HG03066 (cell line): ENCODE data around the gene NANOS2.
"Not testable (repeated sequence)": the region's sequence is repeated elsewhere in the genome, so short reads cannot be mapped to it uniquely, and the experiment has no call there.

Experiments used
- ATAC-seq: cut with Tn5 transposase; IDR thresholded peaks from one replicate; pipeline ENCODE4 v1.9.1; 2021; ENCODE audit warnings: low read depth; ENCODE audit not compliant: unreplicated experiment

NANOS2 gene

GRCh38 chr19:45878043-45878794 lies 36.4 kb downstream of the NANOS2 start:
- no peak for ATAC-seq

GRCh38 chr19:45876411-45877197 lies 38.0 kb downstream of the NANOS2 start:
- no peak for ATAC-seq

- no peak for ATAC-seq
Observed at GRCh38 chr19:45876161-45876410, 38.5 kb downstream of the NANOS2 start.

- ATAC-seq: no peak
Observed at GRCh38 chr19:45874620-45874966, 40.0 kb downstream of the NANOS2 start.

- ATAC-seq: no peak
Observed at GRCh38 chr19:45873219-45873772, 41.3 kb downstream of the NANOS2 start.

- no peak for ATAC-seq
Observed at GRCh38 chr19:45872095-45872919, 42.3 kb downstream of the NANOS2 start.

- ATAC-seq: no peak
Observed at GRCh38 chr19:45870798-45871197, 43.8 kb downstream of the NANOS2 start.

- not testable (repeated sequence) for ATAC-seq
Observed at GRCh38 chr19:45867241-45867640, 47.3 kb downstream of the NANOS2 start.

- no peak for ATAC-seq
Observed at GRCh38 chr19:45866400-45867176, 48.0 kb downstream of the NANOS2 start.

GRCh38 chr19:45865269-45865948 lies 49.2 kb downstream of the NANOS2 start:
- ATAC-seq: no peak

GRCh38 chr19:45864629-45865082 lies 49.9 kb downstream of the NANOS2 start:
- no peak for ATAC-seq

- no peak for ATAC-seq
Observed at GRCh38 chr19:45863840-45864628, 50.5 kb downstream of the NANOS2 start, which contains the start of gene FOXA3. FOXA3 (plus strand) TSS chr19:45864326; CDS start chr19:45864457, 131 bp downstream.

GRCh38 chr19:45863335-45863839 lies 51.2 kb downstream of the NANOS2 start:
- ATAC-seq: no peak
